Suprapubic skin (tissue), 4 donors: ENCODE data around the gene GNB4.

Experiments used
- CTCF ChIP-seq, 2 donors: fragments of 200-600 bp in 1 of 2; fragments of 450-650 bp in 1 of 2; sonication (generic) in 1 of 2; IDR thresholded peaks; one replicate each; pipeline ENCODE4 v1.5.1; 2016 to 2019; ENCODE audit warnings: antibody characterized with exemption in 2 of 2, mild to moderate bottlenecking in 1 of 2, moderate library complexity in 1 of 2
- EP300 ChIP-seq: sonication (generic); formaldehyde crosslinking; IDR thresholded peaks from one replicate; pipeline ENCODE4 v1.6.1; 2017; ENCODE audit warnings: antibody characterized with exemption
- POLR2A ChIP-seq, 2 donors: fragments of 450-650 bp; IDR thresholded peaks; one replicate each; pipeline ENCODE4 v1.6.1; 2017; ENCODE audit warnings: antibody characterized with exemption in 2 of 2, mild to moderate bottlenecking in 2 of 2, moderate library complexity in 2 of 2
- POLR2AphosphoS5 ChIP-seq, 3 donors: sonication (generic); formaldehyde crosslinking; IDR thresholded peaks; one replicate each; pipeline ENCODE4 v1.6.1; 2017; ENCODE audit warnings: antibody characterized with exemption in 3 of 3

GRCh38 chr3:179428876-179429548, 22.3 kb downstream of the GNB4 start:
- TF ChIP-seq CTCF (IDR thresholded peaks at IDR 0.05) (no peak), EP300 (no peak), POLR2A (IDR thresholded peaks at IDR 0.05) (no peak), POLR2AphosphoS5 (IDR thresholded peaks at IDR 0.05) (no peak)
